H1 (cell line): ENCODE measurements around the gene RPA3. TPM values are rescaled to one million over a fixed set of nuclear protein-coding genes. Genes with fewer than 3 reads are reported as not detected.

Source experiments
- CTCF ChIA-PET: fragments of 300-600 bp; sonication (Branson Sonifier 250); formaldehyde crosslinking; loops from one replicate; lab custom pipeline; 2021; ENCODE audit not compliant: partially characterized antibody; lab: Charles Lee
- POLR2A ChIA-PET: fragments of 300-600 bp; sonication (Branson Sonifier 250); formaldehyde crosslinking; loops from one replicate; lab custom pipeline; 2021; ENCODE audit warnings: inconsistent platforms; ENCODE audit not compliant: partially characterized antibody; lab: Charles Lee
- DNase-seq, 2 experiments: peaks; one replicate each; pipeline versions ENCODE4 v3.0.0 to v3.0.0-alpha.2; 2010 to 2022; ENCODE audit warnings: low spot score in 2 of 2, low read depth in 1 of 2, mixed read lengths in 1 of 2
- FAIRE-seq: peaks from 2 replicates; lab custom pipeline; 2011; peaks lifted over from hg19 to GRCh38; lab: Jason Lieb, UNC
- H2AFZ ChIP-seq: 2 replicates; pipeline ENCODE4 v1.8.1; 2012; ENCODE audit warnings: low read length, inconsistent platforms
- H2AK5ac ChIP-seq: 2 replicates; pipeline ENCODE4 v1.6.1; 2013; ENCODE audit warnings: low read depth, low read length
- H2BK120ac ChIP-seq: replicated peaks from 2 replicates; pipeline ENCODE3; 2013; ENCODE audit warnings: low read depth, low read length, inconsistent platforms
- H2BK12ac ChIP-seq: 2 replicates; pipeline ENCODE4 v1.6.1; 2013; ENCODE audit warnings: low read depth, low read length
- H2BK15ac ChIP-seq: 2 replicates; pipeline ENCODE4 v1.6.1; 2013; ENCODE audit warnings: low read length
- H2BK20ac ChIP-seq: 2 replicates; pipeline ENCODE4 v1.6.1; 2013; ENCODE audit warnings: low read length
- H2BK5ac ChIP-seq: 2 replicates; pipeline ENCODE4 v1.6.1; 2013; ENCODE audit warnings: low read depth, low read length
- H3K14ac ChIP-seq: 2 replicates; pipeline ENCODE4 v1.6.1; 2013; ENCODE audit warnings: inconsistent platforms; ENCODE audit not compliant: insufficient read length
- H3K18ac ChIP-seq: 2 replicates; pipeline ENCODE4 v1.6.1; 2013; ENCODE audit warnings: low read length; ENCODE audit errors: extremely low read depth
- H3K23ac ChIP-seq: 2 replicates; pipeline ENCODE4 v1.6.1; 2013; ENCODE audit warnings: inconsistent platforms; ENCODE audit not compliant: insufficient read length
- H3K23me2 ChIP-seq: 2 replicates; pipeline ENCODE4 v1.6.1; 2013; ENCODE audit warnings: low read depth, low read length
- H3K27ac ChIP-seq: 2 replicates; pipeline ENCODE4 v1.6.1; 2011; ENCODE audit warnings: low read depth, low read length, inconsistent platforms
- H3K27me3 ChIP-seq, 4 experiments: replicated peaks in 1 of 4; 1 replicate in 1 of 4; 2 replicates in 3 of 4; pipeline versions ENCODE4 v1.6.1 to v1.8.1; 2011 to 2013; ENCODE audit warnings: low read length in 3 of 4, mild to moderate bottlenecking in 3 of 4, inconsistent platforms in 2 of 4, mixed read lengths in 2 of 4, moderate library complexity in 1 of 4; ENCODE audit not compliant: control insufficient read depth in 3 of 4, insufficient read depth in 3 of 4; ENCODE audit errors: extremely low read depth in 1 of 4
- H3K36me3 ChIP-seq, 4 experiments: 2 replicates each; pipeline versions ENCODE4 v1.6.1 to v1.8.1; 2011 to 2013; ENCODE audit warnings: mild to moderate bottlenecking in 4 of 4, low read length in 3 of 4, moderate library complexity in 2 of 4, control low read depth in 1 of 4, inconsistent platforms in 1 of 4; ENCODE audit not compliant: insufficient read depth in 4 of 4, control insufficient read depth in 2 of 4
- H3K4ac ChIP-seq: replicated peaks from 2 replicates; pipeline ENCODE3; 2013; ENCODE audit warnings: low read length, low read depth, mixed read lengths, inconsistent platforms; ENCODE audit not compliant: insufficient read length
- H3K4me1 ChIP-seq, 4 experiments: replicated peaks in 1 of 4; 1 replicate in 1 of 4; 2 replicates in 3 of 4; pipeline versions ENCODE4 v1.6.1 to v1.8.1; 2011 to 2013; ENCODE audit warnings: low read length in 3 of 4, inconsistent platforms in 2 of 4, mixed read lengths in 1 of 4; ENCODE audit not compliant: insufficient read depth in 4 of 4, control insufficient read depth in 3 of 4
- H3K4me2 ChIP-seq, 2 experiments: 2 replicates each; pipeline versions ENCODE4 v1.6.1 to v1.8.1; 2011 to 2013; ENCODE audit warnings: low read depth in 2 of 2, low read length in 2 of 2, control low read depth in 1 of 2, inconsistent platforms in 1 of 2, mild to moderate bottlenecking in 1 of 2; ENCODE audit not compliant: insufficient read depth in 1 of 2
- H3K4me3 ChIP-seq, 4 experiments: fragments of 200-600, 300-600 bp in 1 of 4; sonication (generic), shearing (Covaris generic), sonication (Bioruptor Twin) in 1 of 4; 2 replicates each; pipeline versions ENCODE4 v1.5.1 to v1.8.1; 2011 to 2016; ENCODE audit warnings: low read length in 4 of 4, low read depth in 3 of 4, control low read depth in 2 of 4, inconsistent platforms in 2 of 4, mild to moderate bottlenecking in 2 of 4, mixed read lengths in 1 of 4, moderate library complexity in 1 of 4; ENCODE audit not compliant: insufficient read depth in 2 of 4; ENCODE audit errors: extremely low read depth in 1 of 4
- H3K56ac ChIP-seq: replicated peaks from 2 replicates; pipeline ENCODE3; 2013; ENCODE audit warnings: low read depth, mild to moderate bottlenecking, mixed read lengths, low read length, inconsistent platforms; ENCODE audit not compliant: insufficient read length
- H3K79me1 ChIP-seq: 2 replicates; pipeline ENCODE4 v1.6.1; 2013; ENCODE audit warnings: low read depth, low read length, control low read depth
- H3K79me2 ChIP-seq, 2 experiments: 2 replicates each; pipeline versions ENCODE4 v1.6.1 to v1.8.1; 2012 to 2013; ENCODE audit warnings: low read length in 2 of 2, mild to moderate bottlenecking in 2 of 2, inconsistent platforms in 1 of 2; ENCODE audit not compliant: insufficient read depth in 2 of 2, control insufficient read depth in 1 of 2
- H3K9ac ChIP-seq, 4 experiments: replicated peaks in 1 of 4; 1 replicate in 1 of 4; 2 replicates in 3 of 4; pipeline versions ENCODE4 v1.6.1 to v1.8.1; 2011 to 2013; ENCODE audit warnings: low read depth in 3 of 4, low read length in 3 of 4, control low read depth in 2 of 4, mild to moderate bottlenecking in 2 of 4, moderate library complexity in 2 of 4, inconsistent platforms in 1 of 4; ENCODE audit errors: extremely low read depth in 1 of 4
- H3K9me3 ChIP-seq, 2 experiments: 2 replicates each; pipeline versions ENCODE4 v1.6.1 to v1.8.1; 2012 to 2013; ENCODE audit warnings: mild to moderate bottlenecking in 2 of 2, moderate library complexity in 2 of 2, control low read depth in 1 of 2, inconsistent platforms in 1 of 2, low read depth in 1 of 2, low read length in 1 of 2, mixed read lengths in 1 of 2; ENCODE audit not compliant: insufficient read depth in 2 of 2
- H4K20me1 ChIP-seq, 2 experiments: replicated peaks in 1 of 2; 2 replicates each; pipeline versions ENCODE3 to v1.8.1; 2011 to 2013; ENCODE audit warnings: inconsistent platforms in 2 of 2, low read length in 2 of 2, mild to moderate bottlenecking in 1 of 2; ENCODE audit not compliant: insufficient read depth in 2 of 2, control insufficient read depth in 1 of 2
- H4K5ac ChIP-seq: 2 replicates; pipeline ENCODE4 v1.6.1; 2013; ENCODE audit warnings: low read length, low read depth, mixed read lengths, inconsistent platforms; ENCODE audit not compliant: insufficient read length
- H4K8ac ChIP-seq: 2 replicates; pipeline ENCODE4 v1.8.0; 2013; ENCODE audit warnings: mild to moderate bottlenecking, moderate library complexity, low read length, inconsistent platforms; ENCODE audit not compliant: insufficient read depth; ENCODE audit errors: extremely low read depth
- H4K91ac ChIP-seq: replicated peaks from 2 replicates; pipeline ENCODE3; 2013; ENCODE audit warnings: low read length, mixed read lengths, inconsistent platforms; ENCODE audit not compliant: insufficient read length
- CBX5 ChIP-seq: fragments of 300-800, 300-1000 bp; sonication (generic); IDR thresholded peaks from 2 replicates; pipeline ENCODE4 v1.7.1; 2016; ENCODE audit warnings: antibody characterized with exemption, low read length, low read depth
- CTCF ChIP-seq, 3 experiments: IDR thresholded peaks; 1 replicate in 2 of 3; 2 replicates in 1 of 3; pipeline versions ENCODE4 v1.5.1 to v1.6.1; 2011; ENCODE audit warnings: low read length in 3 of 3, mild to moderate bottlenecking in 3 of 3, inconsistent platforms in 2 of 3, low read depth in 1 of 3, moderate library complexity in 1 of 3; ENCODE audit not compliant: insufficient read depth in 1 of 3; ENCODE audit errors: control extremely low read depth in 1 of 3
- EP300 ChIP-seq, 2 experiments: IDR thresholded peaks; 1 replicate in 1 of 2; 2 replicates in 1 of 2; pipeline ENCODE4 v1.6.1; 2011 to 2012; ENCODE audit warnings: low read depth in 2 of 2, low read length in 2 of 2, mild to moderate bottlenecking in 2 of 2, borderline replicate concordance in 1 of 2, inconsistent platforms in 1 of 2, moderate library complexity in 1 of 2
- KDM1A ChIP-seq: fragments of 200-600, 300-600 bp; sonication (generic); IDR thresholded peaks from 2 replicates; pipeline ENCODE4 v1.7.1; 2016; ENCODE audit warnings: mild to moderate bottlenecking, low read length, borderline replicate concordance
- PHF8 ChIP-seq: fragments of 200-600 bp; sonication (generic); conservative IDR thresholded peaks from 2 replicates; pipeline ENCODE4 v1.7.1; 2012; ENCODE audit warnings: low read depth, mild to moderate bottlenecking, inconsistent platforms, low read length, moderate library complexity
- RAD21 ChIP-seq, 2 experiments: IDR thresholded peaks in 1 of 2; conservative IDR thresholded peaks in 1 of 2; 2 replicates each; pipeline ENCODE4 v1.6.1; 2011; ENCODE audit warnings: low read depth in 2 of 2, low read length in 2 of 2, improper control_type of control experiment in 1 of 2, inconsistent platforms in 1 of 2, mild to moderate bottlenecking in 1 of 2, moderate library complexity in 1 of 2
- WGBS, 2 experiments: shearing (Covaris generic) in 1 of 2; methylation state at CpG; one replicate each; pipeline versions ENCODE4 v1.1.6 to v1.1.7; 2013 to 2015; ENCODE audit warnings: low lambda C conversion rate in 2 of 2, mixed read lengths in 2 of 2, inconsistent platforms in 1 of 2, low coverage in 1 of 2, missing lambda C conversion rate in 1 of 2; ENCODE audit not compliant: insufficient replicate concordance in 2 of 2, insufficient coverage in 1 of 2, insufficient read length in 1 of 2; ENCODE audit errors: extremely low coverage in 1 of 2, missing lambda C conversion rate in 1 of 2; 5-methylcytosine and 5-hydroxymethylcytosine counted together
- polyA plus RNA-seq, 7 experiments: library from polyadenylated mRNA; depleted of rRNA in 3 of 7; stranded (reverse) in 5 of 7; unstranded in 2 of 7; fragments of >200 nt in 5 of 7; fragments of 200-250 nt in 2 of 7; gene quantifications; 1 replicate in 5 of 7; 2 replicates in 1 of 7; 4 replicates in 1 of 7; pipeline versions ENCODE4 v1.2.1 to v1.2.3, GENCODE V29; 2011 to 2013; ENCODE audit warnings: missing spikeins in 2 of 7, mixed read lengths in 2 of 7
- total RNA-seq: library from RNA; stranded (reverse); fragmentation: NEBNext Ultra II Directional; extraction: Animal tissue kit (Norgen Biotek cat#: 25700); gene quantifications from 2 replicates; pipeline ENCODE4 v1.2.1, GENCODE V29; 2021

The RPA3 gene
- total and polyA plus RNA-seq, 2 of the 8 experiments (the other 6 are each of a cell fraction or from before 2014, with no cell fraction given): 60.2 to 105 TPM

GRCh38 chr7:7595451-7595850 lies 123.0 kb downstream of the RPA3 start:
- 93% methylated on average over 1 of the region's 1 CpG; no CpG with 5 or more reads in 1 of the 2 experiments for WGBS, 2 experiments
- no peak for DNase-seq
- no peak for FAIRE-seq

More at GRCh38 chr7:7595451-7595850, 123.0 kb downstream of the RPA3 start:
- Histone ChIP-seq H3K36me3 (peaks cover 2 to 51% (median 27%) of the 10 kb centered on the region in 4 experiments; a peak in 7 of 8 replicates), H2BK5ac (no peak overlapping the region), H3K23me2 (no peaks in the 10 kb centered on the region), H3K23ac (no peak overlapping the region), H3K4me3 (no peak overlapping the region), H3K9ac (no peak overlapping the region), H3K4me2 (no peak overlapping the region), H2BK15ac (no peak overlapping the region), H3K79me2 (no peaks in the 10 kb centered on the region), H2AFZ (no peak overlapping the region), H3K79me1 (no peaks in the 10 kb centered on the region), H3K9me3 (peaks cover 2 to 3% of the 10 kb centered on the region in 2 experiments; a peak in 1 of 4 replicates), H3K4ac (no peak overlapping the region), H3K27me3 (peaks cover 0 to 2% (median 0%) of the 10 kb centered on the region in 4 experiments; a peak in 1 of 7 replicates), H4K20me1 (no peaks in the 10 kb centered on the region), H4K91ac (no peak overlapping the region), H3K27ac (no peak overlapping the region), H4K8ac (no peak overlapping the region), H2AK5ac (no peak overlapping the region), H2BK20ac (no peak overlapping the region), H4K5ac (no peak overlapping the region), H3K4me1 (no peaks in the 10 kb centered on the region), H2BK120ac (no peak overlapping the region), H2BK12ac (no peak overlapping the region), H3K18ac (no peak overlapping the region), H3K56ac (no peak overlapping the region), H3K14ac (no peak overlapping the region)
- CTCF ChIA-PET: interaction anchor here (0.6 to 2.4 kb wide), 6 partner anchors 9 to 487 kb away, joined by 3 to 9 read pairs (median 4); no protein-coding TSS in a partner anchor
- POLR2A ChIA-PET: interaction anchor here (0.8 to 0.9 kb wide), 2 partner anchors 16 to 28 kb away, joined by 3 read pairs; no protein-coding TSS in a partner anchor
- TF ChIP-seq EP300 (IDR thresholded peaks at IDR 0.05; ENCODE audit: borderline replicate concordance in 1 of 2, low read depth in 2 of 2, low read length in 2 of 2) (no peak), CTCF (IDR thresholded peaks at IDR 0.05; ENCODE audit: control extremely low read depth in 1 of 3, insufficient read depth in 1 of 3, low read depth in 1 of 3, low read length in 3 of 3) (no peak), CBX5 (no peak), PHF8 (no peak), KDM1A (no peak), RAD21 (IDR thresholded peaks at IDR 0.05 in 1 of 2, conservative IDR thresholded peaks at IDR 0.05 in 1 of 2; ENCODE audit: low read depth in 2 of 2, low read length in 2 of 2) (0 out of 4 replicates have a peak, but pooled peaks of 1 of the 2 experiments have one; percentile 1)
